HepG2 (cell line): ENCODE results near the gene GPR37L1. TPM values are rescaled to one million over a fixed set of nuclear protein-coding genes. Genes with fewer than 3 reads are reported as not detected.

Experiments
- ATM ChIP-seq: fragments of 450-650 bp; IDR thresholded peaks from 2 replicates; pipeline ENCODE4 v1.7.1; 2017; ENCODE audit warnings: mild to moderate bottlenecking, borderline replicate concordance
- CBX1 ChIP-seq: IDR thresholded peaks from one replicate; pipeline ENCODE4 v1.6.1; 2016; ENCODE audit warnings: antibody characterized with exemption, low read depth
- CREM ChIP-seq, 2 experiments: sonication (generic) in 1 of 2; formaldehyde crosslinking in 1 of 2; IDR thresholded peaks; 2 replicates each; pipeline versions ENCODE4 v1.4.0 to v1.6.1; 2016 to 2020; ENCODE audit warnings: antibody characterized with exemption in 1 of 2, mild to moderate bottlenecking in 1 of 2, missing genetic modification reagents in 1 of 2
- IKZF1 ChIP-seq: fragments of 450-650 bp; IDR thresholded peaks from 2 replicates; pipeline ENCODE4 v1.7.1; 2016
- IRF2 ChIP-seq: IDR thresholded peaks from 2 replicates; pipeline ENCODE4 v1.6.1; 2018; ENCODE audit warnings: missing genetic modification reagents, missing compliant biosample characterization
- LCORL ChIP-seq, 2 experiments: fragments of 450-650 bp in 1 of 2; sonication (generic) in 1 of 2; formaldehyde crosslinking in 1 of 2; IDR thresholded peaks; 2 replicates each; pipeline versions ENCODE4 v1.5.0 to v1.6.1; 2017 to 2020; ENCODE audit warnings: antibody characterized with exemption in 1 of 2, missing genetic modification reagents in 1 of 2
- MEIS1 ChIP-seq: sonication (generic); formaldehyde crosslinking; IDR thresholded peaks from 2 replicates; pipeline ENCODE4 v1.9.0; 2021; ENCODE audit warnings: mild to moderate bottlenecking, missing genetic modification reagents, moderate library complexity, borderline replicate concordance
- MEIS2 ChIP-seq: sonication (generic); formaldehyde crosslinking; IDR thresholded peaks from 2 replicates; pipeline ENCODE4 v1.9.0; 2021; ENCODE audit warnings: mild to moderate bottlenecking, missing genetic modification reagents
- MZF1 ChIP-seq: sonication (generic); formaldehyde crosslinking; IDR thresholded peaks from 2 replicates; pipeline ENCODE4 v1.8.1; 2023; ENCODE audit warnings: mild to moderate bottlenecking, missing genetic modification reagents, borderline replicate concordance
- NR1H2 ChIP-seq: sonication (generic); formaldehyde crosslinking; IDR thresholded peaks from 2 replicates; pipeline ENCODE4 v1.8.1; 2022; ENCODE audit warnings: low read depth, missing genetic modification reagents, borderline replicate concordance
- PAWR ChIP-seq: sonication (generic); formaldehyde crosslinking; IDR thresholded peaks from 2 replicates; pipeline ENCODE4 v1.4.0; 2020; ENCODE audit warnings: missing genetic modification reagents, mild to moderate bottlenecking, borderline replicate concordance
- PPARG ChIP-seq: conservative IDR thresholded peaks from 2 replicates; pipeline ENCODE4 v1.6.1; 2016; ENCODE audit warnings: missing biosample characterization, missing genetic modification reagents
- PTBP1 ChIP-seq: fragments of 200-400 bp; formaldehyde crosslinking; IDR thresholded peaks from 2 replicates; pipeline ENCODE4 v1.6.1; 2018; ENCODE audit warnings: low read length, low read depth; ENCODE audit not compliant: poor library complexity, severe bottlenecking
- RFX5 ChIP-seq: IDR thresholded peaks from 2 replicates; pipeline ENCODE4 v1.6.1; 2011; ENCODE audit warnings: low read depth, low read length, improper control_type of control experiment
- SNAPC5 ChIP-seq: sonication (generic); formaldehyde crosslinking; IDR thresholded peaks from 2 replicates; pipeline ENCODE4 v1.8.1; 2023; ENCODE audit warnings: mild to moderate bottlenecking, missing genetic modification reagents, borderline replicate concordance
- TBP ChIP-seq: sonication (generic); formaldehyde crosslinking; IDR thresholded peaks from 2 replicates; pipeline ENCODE4 v1.5.0; 2020; ENCODE audit warnings: missing genetic modification reagents
- TP53 ChIP-seq: sonication (generic); formaldehyde crosslinking; conservative IDR thresholded peaks from 2 replicates; pipeline ENCODE4 v1.4.0; 2020; ENCODE audit warnings: missing genetic modification reagents
- ZBTB42 ChIP-seq: sonication (generic); formaldehyde crosslinking; IDR thresholded peaks from 2 replicates; pipeline ENCODE4 v1.5.0; 2020; ENCODE audit warnings: mild to moderate bottlenecking, missing genetic modification reagents
- ZBTB8A ChIP-seq: sonication (generic); formaldehyde crosslinking; IDR thresholded peaks from 2 replicates; pipeline ENCODE4 v1.4.0; 2020; ENCODE audit warnings: mild to moderate bottlenecking, low read depth, missing genetic modification reagents, borderline replicate concordance
- ZEB1 ChIP-seq: IDR thresholded peaks from 2 replicates; pipeline ENCODE4 v1.6.1; 2012; ENCODE audit warnings: mild to moderate bottlenecking, low read depth, inconsistent platforms; ENCODE audit not compliant: insufficient replicate concordance
- ZFP62 ChIP-seq: sonication (generic); formaldehyde crosslinking; IDR thresholded peaks from 2 replicates; pipeline ENCODE4 v1.4.0; 2020; ENCODE audit warnings: missing genetic modification reagents
- ZKSCAN8 ChIP-seq: IDR thresholded peaks from 2 replicates; pipeline ENCODE4 v1.6.1; 2016; ENCODE audit warnings: borderline replicate concordance, missing genetic modification reagents, missing compliant biosample characterization
- ZNF235 ChIP-seq: sonication (generic); formaldehyde crosslinking; IDR thresholded peaks from 2 replicates; pipeline ENCODE4 v1.8.1; 2023; ENCODE audit warnings: mild to moderate bottlenecking, missing genetic modification reagents, borderline replicate concordance
- ZNF282 ChIP-seq: fragments of 450-650 bp; IDR thresholded peaks from 2 replicates; pipeline ENCODE4 v1.6.1; 2018; ENCODE audit not compliant: partially characterized antibody
- ZNF343 ChIP-seq: sonication (generic); formaldehyde crosslinking; IDR thresholded peaks from 2 replicates; pipeline ENCODE4 v1.4.0; 2020; ENCODE audit warnings: mild to moderate bottlenecking, missing genetic modification reagents
- ZNF460 ChIP-seq: sonication (generic); formaldehyde crosslinking; IDR thresholded peaks from 2 replicates; pipeline ENCODE4 v1.5.1; 2020; ENCODE audit warnings: missing genetic modification reagents, mild to moderate bottlenecking, borderline replicate concordance
- ZNF672 ChIP-seq: sonication (generic); formaldehyde crosslinking; IDR thresholded peaks from 2 replicates; pipeline ENCODE4 v1.8.1; 2022; ENCODE audit warnings: missing genetic modification reagents
- ZNF773 ChIP-seq: sonication (generic); formaldehyde crosslinking; IDR thresholded peaks from 2 replicates; pipeline ENCODE4 v1.4.0; 2020; ENCODE audit warnings: missing genetic modification reagents, borderline replicate concordance
- ZNF891 ChIP-seq: sonication (generic); formaldehyde crosslinking; IDR thresholded peaks from 2 replicates; pipeline ENCODE4 v1.5.0; 2020; ENCODE audit warnings: mild to moderate bottlenecking, missing genetic modification reagents
- ZSCAN30 ChIP-seq: sonication (generic); formaldehyde crosslinking; IDR thresholded peaks from 2 replicates; pipeline ENCODE4 v1.5.0; 2020; ENCODE audit warnings: mild to moderate bottlenecking, missing genetic modification reagents
- polyA plus RNA-seq, 8 experiments: library from polyadenylated mRNA; depleted of rRNA in 3 of 8; stranded (reverse) in 7 of 8; unstranded in 1 of 8; fragments of >200 nt; fragmentation: Illumina TruSeq in 4 of 8; extraction: Trizol in 4 of 8; gene quantifications; 2 replicates each; pipeline versions ENCODE4 v1.2.1 to v1.2.3, GENCODE V29; 2011 to 2016; ENCODE audit warnings: low read depth in 4 of 8, missing spikeins in 1 of 8, mixed read lengths in 1 of 8; ENCODE audit not compliant: insufficient read depth in 1 of 8
- total RNA-seq, 5 experiments: library from RNA; depleted of rRNA; stranded (reverse); fragments of >200 nt; fragmentation: Illumina TruSeq; extraction: Trizol; gene quantifications; 2 replicates each; pipeline ENCODE4 v1.2.3, GENCODE V29; 2016; ENCODE audit warnings: low read depth in 1 of 5
- TF ChIP-seq, protein P1 (sequence below): sonication (generic); formaldehyde crosslinking; IDR thresholded peaks from 2 replicates; pipeline ENCODE4 v1.4.0; 2020; ENCODE audit warnings: missing genetic modification reagents

Gene GPR37L1
- total and polyA plus RNA-seq, 2 of the 13 experiments (the other 11 are each of a cell fraction or from before 2014, with no cell fraction given): 0.13 TPM; not detected in 1

DNA sequence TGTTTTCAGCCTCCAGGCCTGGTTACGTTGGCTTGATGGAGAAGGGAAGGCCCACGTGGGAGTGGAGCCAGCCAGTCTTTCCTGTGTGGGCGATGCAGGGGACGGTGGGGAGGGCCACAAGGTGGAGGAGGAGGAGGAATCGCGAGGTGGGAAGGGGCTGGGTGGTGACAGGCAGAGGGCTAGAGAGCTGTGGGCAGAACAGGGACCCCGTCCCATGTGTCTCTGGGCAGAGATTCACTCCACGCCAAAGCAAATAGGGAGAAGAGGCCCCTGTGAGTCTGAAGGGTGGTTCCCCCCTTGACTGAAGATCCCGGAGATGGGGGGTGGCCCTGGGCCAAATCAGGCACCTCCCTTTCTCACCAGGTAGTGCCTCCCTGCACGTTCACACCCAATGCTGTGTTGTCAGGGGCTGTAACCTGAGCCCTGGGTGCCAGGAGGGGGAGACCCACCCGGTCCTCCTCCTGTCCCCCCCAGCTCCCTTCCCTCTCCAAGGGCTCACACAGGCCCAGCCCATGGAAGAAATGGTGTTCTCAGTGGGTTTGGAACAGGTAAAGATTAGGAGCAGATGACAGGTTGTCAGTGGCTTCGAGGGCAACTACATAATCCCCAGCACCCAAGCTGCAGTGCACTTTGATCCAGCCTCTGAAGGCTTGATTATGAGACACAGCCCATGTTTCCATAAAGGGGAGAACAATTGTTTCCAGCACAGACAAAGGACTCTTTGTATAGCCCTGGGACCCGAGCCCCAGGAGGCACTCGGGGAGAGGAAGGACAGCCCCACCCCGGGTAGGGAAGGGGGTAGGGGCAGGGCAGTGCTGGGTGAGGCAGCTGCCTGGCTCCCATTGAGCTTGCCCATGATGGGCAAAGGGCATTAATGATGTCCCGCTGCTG, 37.7 kb upstream of the GPR37L1 start (continued):
- peak; percentile 45; the same call in 1 of the 2 replicates for TF ChIP-seq ZNF343
- TF ChIP-seq ZNF460 (CRISPR knock-in tag): no peak; the same call in 1 of the 2 replicates
- no peak for TF ChIP-seq SNAPC5 (CRISPR knock-in tag)
- no peak for TF ChIP-seq ZNF891 (CRISPR knock-in tag)
- no peak for TF ChIP-seq MZF1 (CRISPR knock-in tag)
- no peak; the same call in 1 of the 2 replicates for TF ChIP-seq PPARG (CRISPR knock-in tag)
- TF ChIP-seq CBX1: no peak
- TF ChIP-seq PTBP1: no peak
- no peak for TF ChIP-seq ZFP62
- TF ChIP-seq TBP (CRISPR knock-in tag): 0 out of 2 replicates have a peak, but pooled peaks have one; percentile 54
- 0 out of 2 replicates have a peak, but pooled peaks have one; percentile 20 for TF ChIP-seq TP53
- no peak for TF ChIP-seq LCORL (IDR thresholded peaks at IDR 0.05)
- TF ChIP-seq LCORL (CRISPR knock-in tag; IDR thresholded peaks at IDR 0.05): peak; percentile 98
- TF ChIP-seq ZNF235: peak; percentile 92
- no peak for TF ChIP-seq PAWR (CRISPR knock-in tag)
- peak; percentile 40; the same call in 1 of the 2 replicates for TF ChIP-seq ZKSCAN8
- TF ChIP-seq IRF2: no peak; the same call in 1 of the 2 replicates
- no peak for TF ChIP-seq IKZF1
- TF ChIP-seq ZNF282: no peak
- TF ChIP-seq, protein P1, sequence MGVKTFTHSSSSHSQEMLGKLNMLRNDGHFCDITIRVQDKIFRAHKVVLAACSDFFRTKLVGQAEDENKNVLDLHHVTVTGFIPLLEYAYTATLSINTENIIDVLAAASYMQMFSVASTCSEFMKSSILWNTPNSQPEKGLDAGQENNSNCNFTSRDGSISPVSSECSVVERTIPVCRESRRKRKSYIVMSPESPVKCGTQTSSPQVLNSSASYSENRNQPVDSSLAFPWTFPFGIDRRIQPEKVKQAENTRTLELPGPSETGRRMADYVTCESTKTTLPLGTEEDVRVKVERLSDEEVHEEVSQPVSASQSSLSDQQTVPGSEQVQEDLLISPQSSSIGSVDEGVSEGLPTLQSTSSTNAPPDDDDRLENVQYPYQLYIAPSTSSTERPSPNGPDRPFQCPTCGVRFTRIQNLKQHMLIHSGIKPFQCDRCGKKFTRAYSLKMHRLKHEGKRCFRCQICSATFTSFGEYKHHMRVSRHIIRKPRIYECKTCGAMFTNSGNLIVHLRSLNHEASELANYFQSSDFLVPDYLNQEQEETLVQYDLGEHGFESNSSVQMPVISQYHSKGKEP: 0 out of 2 replicates have a peak, but pooled peaks have one; percentile 6
- TF ChIP-seq ATM: no peak; the same call in 1 of the 2 replicates
- TF ChIP-seq ZSCAN30 (CRISPR knock-in tag): no peak
- peak; percentile 94 for TF ChIP-seq MEIS2 (CRISPR knock-in tag)
- TF ChIP-seq RFX5: no peak
- no peak for TF ChIP-seq ZNF773 (CRISPR knock-in tag)
- TF ChIP-seq ZNF672 (CRISPR knock-in tag): no peak
- TF ChIP-seq CREM (IDR thresholded peaks at IDR 0.05): peak; percentile 67
- TF ChIP-seq CREM (CRISPR knock-in tag; IDR thresholded peaks at IDR 0.05): no peak
- peak; percentile 95 for TF ChIP-seq ZEB1
- no peak for TF ChIP-seq NR1H2 (CRISPR knock-in tag)
- TF ChIP-seq ZBTB42 (CRISPR knock-in tag): no peak
- no peak for TF ChIP-seq ZBTB8A (CRISPR knock-in tag)
- peak; percentile 66; the same call in 1 of the 2 replicates for TF ChIP-seq MEIS1 (CRISPR knock-in tag)
